H1 (cell line): Measurements from ENCODE around the gene CDCP1. TPM values are rescaled to one million over a fixed set of nuclear protein-coding genes. Genes with fewer than 3 reads are reported as not detected.

ENCODE experiments used
- ATF2 ChIP-seq: IDR thresholded peaks from 2 replicates; pipeline ENCODE4 v1.6.1; 2012; ENCODE audit warnings: low read length, inconsistent platforms
- SIN3A ChIP-seq, 2 experiments: IDR thresholded peaks in 1 of 2; conservative IDR thresholded peaks in 1 of 2; 2 replicates each; pipeline ENCODE4 v1.6.1; 2011 to 2012; ENCODE audit warnings: low read length in 2 of 2, improper control_type of control experiment in 1 of 2, low read depth in 1 of 2, mild to moderate bottlenecking in 1 of 2
- polyA plus RNA-seq, 7 experiments: library from polyadenylated mRNA; depleted of rRNA in 3 of 7; stranded (reverse) in 5 of 7; unstranded in 2 of 7; fragments of >200 nt in 5 of 7; fragments of 200-250 nt in 2 of 7; gene quantifications; 1 replicate in 5 of 7; 2 replicates in 1 of 7; 4 replicates in 1 of 7; pipeline versions ENCODE4 v1.2.1 to v1.2.3, GENCODE V29; 2011 to 2013; ENCODE audit warnings: missing spikeins in 2 of 7, mixed read lengths in 2 of 7
- total RNA-seq: library from RNA; stranded (reverse); fragmentation: NEBNext Ultra II Directional; extraction: Animal tissue kit (Norgen Biotek cat#: 25700); gene quantifications from 2 replicates; pipeline ENCODE4 v1.2.1, GENCODE V29; 2021

Gene CDCP1
- total and polyA plus RNA-seq, 2 of the 8 experiments (the other 6 are each of a cell fraction or from before 2014, with no cell fraction given): 10.0 to 23.3 TPM

- TF ChIP-seq ATF2 (no peak), SIN3A (conservative IDR thresholded peaks at IDR 0.05 in 1 of 2, IDR thresholded peaks at IDR 0.05 in 1 of 2; ENCODE audit: low read depth in 1 of 2, low read length in 2 of 2) (no peak)
- TF ChIP-seq, all 59 proteins: peak for 0
Measured at GRCh38 chr3:45095916-45096526, 50.2 kb downstream of the CDCP1 start (continued).
